HepG2 (cell line): Measurements from ENCODE around the gene TIPIN. TPM values are rescaled to one million over a fixed set of nuclear protein-coding genes. Genes with fewer than 3 reads are reported as not detected.

ENCODE experiments used
- ARNT2 ChIP-seq: sonication (generic); formaldehyde crosslinking; IDR thresholded peaks from 2 replicates; pipeline ENCODE4 v1.8.0; 2022; ENCODE audit warnings: mild to moderate bottlenecking, low read depth, missing genetic modification reagents, moderate library complexity
- ATF5 ChIP-seq: sonication (generic); formaldehyde crosslinking; IDR thresholded peaks from 2 replicates; pipeline ENCODE4 v1.4.0; 2020; ENCODE audit warnings: mild to moderate bottlenecking, low read depth, missing genetic modification reagents
- FOXO4 ChIP-seq: sonication (generic); formaldehyde crosslinking; conservative IDR thresholded peaks from 2 replicates; pipeline ENCODE4 v1.8.1; 2023; ENCODE audit warnings: missing genetic modification reagents
- GABPA ChIP-seq, 2 experiments: IDR thresholded peaks; 2 replicates each; pipeline ENCODE4 v1.6.1; 2011 to 2016; ENCODE audit warnings: low read depth in 2 of 2, low read length in 1 of 2, missing biosample characterization in 1 of 2, missing genetic modification characterization in 1 of 2
- GLI4 ChIP-seq: sonication (generic); formaldehyde crosslinking; IDR thresholded peaks from 2 replicates; pipeline ENCODE4 v1.5.1; 2020; ENCODE audit warnings: missing genetic modification reagents, mild to moderate bottlenecking, moderate library complexity, borderline replicate concordance
- IRF2 ChIP-seq: IDR thresholded peaks from 2 replicates; pipeline ENCODE4 v1.6.1; 2018; ENCODE audit warnings: missing genetic modification reagents, missing compliant biosample characterization
- JARID2 ChIP-seq: sonication (generic); formaldehyde crosslinking; IDR thresholded peaks from 2 replicates; pipeline ENCODE4 v1.8.1; 2023; ENCODE audit warnings: missing genetic modification reagents, inconsistent platforms; ENCODE audit not compliant: insufficient replicate concordance
- KAT2B ChIP-seq: fragments of 150-350 bp; IDR thresholded peaks from 2 replicates; pipeline ENCODE4 v1.6.1; 2014; ENCODE audit warnings: low read depth, low read length, borderline replicate concordance
- MTERF4 ChIP-seq: sonication (generic); formaldehyde crosslinking; IDR thresholded peaks from 2 replicates; pipeline ENCODE4 v1.8.0; 2023; ENCODE audit warnings: mild to moderate bottlenecking, missing genetic modification reagents
- NFE2 ChIP-seq: sonication (generic); formaldehyde crosslinking; IDR thresholded peaks from 2 replicates; pipeline ENCODE4 v1.4.0; 2020; ENCODE audit warnings: missing genetic modification reagents
- NFIB ChIP-seq: sonication (generic); formaldehyde crosslinking; IDR thresholded peaks from 2 replicates; pipeline ENCODE4 v1.9.0; 2021; ENCODE audit warnings: missing genetic modification reagents, mild to moderate bottlenecking, borderline replicate concordance
- PHF8 ChIP-seq: sonication (generic); formaldehyde crosslinking; IDR thresholded peaks from 2 replicates; pipeline ENCODE4 v1.5.0; 2020; ENCODE audit warnings: missing genetic modification reagents
- TCF7 ChIP-seq: sonication (generic); IDR thresholded peaks from 2 replicates; pipeline ENCODE4 v1.6.1; 2016; ENCODE audit warnings: antibody characterized with exemption, low read depth
- TFDP1 ChIP-seq: IDR thresholded peaks from 2 replicates; pipeline ENCODE4 v1.6.1; 2016; ENCODE audit warnings: missing compliant biosample characterization, missing genetic modification reagents, borderline replicate concordance
- THRA ChIP-seq: sonication (generic); formaldehyde crosslinking; IDR thresholded peaks from 2 replicates; pipeline ENCODE4 v1.4.0; 2020; ENCODE audit warnings: missing genetic modification reagents, borderline replicate concordance
- ZBTB7A ChIP-seq: sonication (generic); formaldehyde crosslinking; IDR thresholded peaks from 2 replicates; pipeline ENCODE4 v1.8.0; 2022; ENCODE audit warnings: mild to moderate bottlenecking, missing genetic modification reagents
- ZFP41 ChIP-seq: sonication (generic); formaldehyde crosslinking; IDR thresholded peaks from 2 replicates; pipeline ENCODE4 v1.4.0; 2020; ENCODE audit warnings: mild to moderate bottlenecking, missing genetic modification reagents, borderline replicate concordance
- ZNF225 ChIP-seq: sonication (generic); formaldehyde crosslinking; IDR thresholded peaks from 2 replicates; pipeline ENCODE4 v1.4.0; 2020; ENCODE audit warnings: mild to moderate bottlenecking, missing genetic modification reagents
- ZNF543 ChIP-seq: sonication (generic); formaldehyde crosslinking; IDR thresholded peaks from 2 replicates; pipeline ENCODE4 v1.4.0; 2020; ENCODE audit warnings: mild to moderate bottlenecking, missing genetic modification reagents
- ZNF580 ChIP-seq: IDR thresholded peaks from 2 replicates; pipeline ENCODE4 v1.6.1; 2016; ENCODE audit warnings: low read depth, borderline replicate concordance
- ZNF614 ChIP-seq: IDR thresholded peaks from 2 replicates; pipeline ENCODE4 v1.6.1; 2018; ENCODE audit warnings: missing biosample characterization, missing genetic modification reagents, inconsistent platforms, borderline replicate concordance
- ZNF7 ChIP-seq: IDR thresholded peaks from 2 replicates; pipeline ENCODE4 v1.6.1; 2016; ENCODE audit warnings: missing biosample characterization, missing genetic modification reagents
- ZNF850 ChIP-seq: sonication (generic); formaldehyde crosslinking; conservative IDR thresholded peaks from 2 replicates; pipeline ENCODE4 v1.9.0; 2021; ENCODE audit warnings: mild to moderate bottlenecking, missing genetic modification reagents
- polyA plus RNA-seq, 8 experiments: library from polyadenylated mRNA; depleted of rRNA in 3 of 8; stranded (reverse) in 7 of 8; unstranded in 1 of 8; fragments of >200 nt; fragmentation: Illumina TruSeq in 4 of 8; extraction: Trizol in 4 of 8; gene quantifications; 2 replicates each; pipeline versions ENCODE4 v1.2.1 to v1.2.3, GENCODE V29; 2011 to 2016; ENCODE audit warnings: low read depth in 4 of 8, missing spikeins in 1 of 8, mixed read lengths in 1 of 8; ENCODE audit not compliant: insufficient read depth in 1 of 8
- total RNA-seq, 5 experiments: library from RNA; depleted of rRNA; stranded (reverse); fragments of >200 nt; fragmentation: Illumina TruSeq; extraction: Trizol; gene quantifications; 2 replicates each; pipeline ENCODE4 v1.2.3, GENCODE V29; 2016; ENCODE audit warnings: low read depth in 1 of 5

The TIPIN gene
- total and polyA plus RNA-seq, 2 of the 13 experiments (the other 11 are each of a cell fraction or from before 2014, with no cell fraction given) = 2.7 to 28.6 TPM

GRCh38 chr15:66386204-66387123 is 30.0 kb upstream of the TIPIN start, which contains the start of gene MAP2K1 (continued):
- no peak for TF ChIP-seq ATF5 (CRISPR knock-in tag)
- 0 out of 2 replicates have a peak, but pooled peaks have one; percentile 11 for TF ChIP-seq MTERF4 (CRISPR knock-in tag)
- no peak for TF ChIP-seq ZNF225 (CRISPR knock-in tag)
- peak; percentile 33; the same call in 1 of the 2 replicates for TF ChIP-seq THRA (CRISPR knock-in tag)
- peak; percentile 64; the same call in 1 of the 2 replicates for TF ChIP-seq ZBTB7A (CRISPR knock-in tag)
- TF ChIP-seq KAT2B = no peak
- no peak for TF ChIP-seq NFIB (CRISPR knock-in tag)
- no peak for TF ChIP-seq GLI4 (CRISPR knock-in tag)
- TF ChIP-seq ZFP41 = no peak
- TF ChIP-seq PHF8 (CRISPR knock-in tag) = peak; percentile 92
- TF ChIP-seq ZNF850 (CRISPR knock-in tag) = no peak
- no peak for TF ChIP-seq ZNF7 (CRISPR knock-in tag)
- peak; percentile 72 for TF ChIP-seq GABPA (IDR thresholded peaks at IDR 0.05; ENCODE audit: low read depth, low read length)
- TF ChIP-seq GABPA (CRISPR knock-in tag; IDR thresholded peaks at IDR 0.05; ENCODE audit: low read depth) = peak; percentile 89
- TF ChIP-seq IRF2 = peak; percentile 92
- TF ChIP-seq FOXO4 = no peak
- TF ChIP-seq ZNF614 (CRISPR knock-in tag) = 0 out of 2 replicates have a peak, but pooled peaks have one; percentile 34
- TF ChIP-seq TFDP1 = peak; percentile 78; the same call in 1 of the 2 replicates
- no peak; the same call in 1 of the 2 replicates for TF ChIP-seq ZNF543 (CRISPR knock-in tag)
- TF ChIP-seq JARID2 (CRISPR knock-in tag) = no peak
- TF ChIP-seq ZNF580 (CRISPR knock-in tag) = peak; percentile 87; the same call in 1 of the 2 replicates
- TF ChIP-seq ARNT2 (CRISPR knock-in tag) = peak; percentile 69
- TF ChIP-seq NFE2 (CRISPR knock-in tag) = no peak
- TF ChIP-seq TCF7 = no peak
